Heart right ventricle (tissue), 16 donors: ENCODE measurements around the gene P4HA3. TPM values are rescaled to one million over a fixed set of nuclear protein-coding genes. Genes with fewer than 3 reads are reported as not detected.

Experiments used
- ATAC-seq, 8 donors: fragments of 200-7000 bp; cut with Tn5 transposase; one replicate each; pipeline ENCODE4 v1.9.1; 2020; ENCODE audit warnings: mild to moderate bottlenecking in 8 of 8, moderate library complexity in 8 of 8, moderate number of reproducible peaks in 1 of 8
- DNase-seq, 2 donors: peaks; one replicate each; pipeline ENCODE4 v3.0.0-alpha.2; 2020
- H3K27ac ChIP-seq, 10 donors: fragments of 200-600 bp; sonication (generic) in 2 of 10; one replicate each; pipeline versions ENCODE4 v1.5.0 to v1.8.0; 2020 to 2022; ENCODE audit warnings: mild to moderate bottlenecking in 3 of 10
- H3K27me3 ChIP-seq, 7 donors: fragments of 200-600 bp; one replicate each; pipeline ENCODE4 v1.8.0; 2021 to 2022; ENCODE audit warnings: mild to moderate bottlenecking in 2 of 7
- H3K36me3 ChIP-seq, 9 donors: fragments of 200-600 bp; sonication (generic) in 1 of 9; one replicate each; pipeline versions ENCODE4 v1.5.0 to v1.8.0; 2020 to 2022; ENCODE audit warnings: mild to moderate bottlenecking in 2 of 9
- H3K4me1 ChIP-seq, 9 donors: fragments of 200-600 bp; sonication (generic) in 1 of 9; one replicate each; pipeline versions ENCODE4 v1.5.0 to v1.8.0; 2020 to 2022; ENCODE audit warnings: mild to moderate bottlenecking in 4 of 9
- H3K4me3 ChIP-seq, 10 donors: fragments of 200-600 bp; sonication (generic) in 2 of 10; one replicate each; pipeline versions ENCODE4 v1.5.0 to v1.8.0; 2020 to 2022; ENCODE audit warnings: mild to moderate bottlenecking in 7 of 10, moderate library complexity in 2 of 10
- H3K9me3 ChIP-seq, 11 donors: fragments of 200-600 bp in 10 of 11; sonication (generic) in 2 of 11; one replicate each; pipeline versions ENCODE4 v1.5.0 to v1.8.0; 2013 to 2022; ENCODE audit warnings: mild to moderate bottlenecking in 2 of 11, control low read depth in 1 of 11, moderate library complexity in 1 of 11
- WGBS, 2 donors: extraction: QIAGEN DNeasy Blood & Tissue Kit; methylation state at CpG; one replicate each; pipeline ENCODE4 v1.1.7; 2013; ENCODE audit warnings: inconsistent platforms in 1 of 2; 5-methylcytosine and 5-hydroxymethylcytosine counted together
- intact Hi-C, 10 donors: fragments of 100-400 bp; cut with DNase I; formaldehyde crosslinking; loops; one replicate each; pipeline versions ENCODE4 v1.11.1 to v1.14.2; 2022
- polyA plus RNA-seq, 2 donors: library from polyadenylated mRNA; stranded (reverse); fragments of 200-250 nt; gene quantifications; one replicate each; pipeline ENCODE4 v1.2.3, GENCODE V29; 2013
- total RNA-seq, 10 donors: library from RNA; stranded (reverse); fragmentation: NEBNext Ultra II Directional in 3 of 10; extraction: Animal tissue kit (Norgen Biotek cat#: 25700) in 3 of 10; gene quantifications; one replicate each; pipeline versions ENCODE4 v1.2.1 to v1.2.4, GENCODE V29; 2021 to 2023
- TF ChIP-seq, protein P1 (sequence below), 9 donors: fragments of 200-600 bp; sonication (generic) in 2 of 9; IDR thresholded peaks; one replicate each; pipeline versions ENCODE4 v1.5.0 to v1.8.0; 2021 to 2022; ENCODE audit warnings: antibody characterized with exemption in 9 of 9, mild to moderate bottlenecking in 5 of 9, moderate library complexity in 1 of 9
- donor health status: Arrhythmogenic right ventricular cardiomyopathy.
- donor health status: ischemic (EF 13 %, LVEDD 7.1; RV severe dilation, severe dysfunction).
- donor health status: healthy with polysubstance abuse.
- donor health status: DM: no; HTN: yes; CAD: no.
- donor health status: DM: no; HTN: no; CAD: no.
- donor health status: ischemic (EF 25% LVEDD 6.9; RV normal size, moderate dysfunction).
- donor health status: ischemic (EF 25% LVEDD 5.7; RV mildly dilated, moderate dysfunction).
- donor health status: healthy.
- donor health status: DM: yes; HTN: yes; CAD: no.
- donor health status: Ischemic cardiomyopathy.
- donor health status: ischemic (EF 35%, LVEDD 5.7; RV mildly dilated, moderate dysfunction).
- donor health status: nonischemic (EF 11% LVEDD 7.7; RV severe dilation, severe dysfunction).
- donor health status: DM: yes; HTN: yes; CAD: no.
- donor health status: PGD.
- donor health status: ischemic (EF 29% LVEDD 5.4; RV normal size, mild dysfunction).
- donor health status: nonischemic (EF 23%, LVEDD 6.1; RV moderate dilation, normal function).

The P4HA3 gene
- total and polyA plus RNA-seq, 12 donors = 0.13 to 0.76 (median 0.30) TPM; not detected in 6

DNA sequence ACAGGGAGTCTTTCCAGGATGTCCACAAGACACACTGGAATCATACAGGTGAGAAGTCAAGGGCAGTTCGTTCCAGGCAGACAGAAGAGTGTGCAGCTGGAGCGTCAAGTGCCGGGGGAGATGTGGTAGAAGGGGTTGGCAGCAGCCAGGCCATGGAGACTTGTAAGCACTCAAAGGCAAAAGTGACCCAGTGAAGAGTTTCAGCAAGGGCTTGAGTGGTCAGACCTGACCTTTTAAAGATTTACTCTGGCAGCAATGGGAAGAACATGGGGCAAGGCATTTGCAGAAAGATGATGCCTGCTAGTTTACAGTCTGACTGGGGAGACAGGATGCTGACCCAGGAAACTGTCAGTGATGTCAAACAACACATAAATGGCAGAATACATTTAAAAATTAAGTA lies 29.0 kb downstream of the P4HA3 start:
- intact Hi-C loops = no loop called here
- Histone ChIP-seq H3K4me3 (no peak overlapping the region), H3K4me1 (peaks cover 0 to 12% (median 0%) of the 10 kb centered on the region in 9 donors), H3K9me3 (no peaks in the 10 kb centered on the region), H3K27me3 (no peaks in the 10 kb centered on the region), H3K36me3 (peaks cover 0 to 6% (median 0%) of the 10 kb centered on the region in 9 donors), H3K27ac (no peak overlapping the region)
- TF ChIP-seq, protein P1, sequence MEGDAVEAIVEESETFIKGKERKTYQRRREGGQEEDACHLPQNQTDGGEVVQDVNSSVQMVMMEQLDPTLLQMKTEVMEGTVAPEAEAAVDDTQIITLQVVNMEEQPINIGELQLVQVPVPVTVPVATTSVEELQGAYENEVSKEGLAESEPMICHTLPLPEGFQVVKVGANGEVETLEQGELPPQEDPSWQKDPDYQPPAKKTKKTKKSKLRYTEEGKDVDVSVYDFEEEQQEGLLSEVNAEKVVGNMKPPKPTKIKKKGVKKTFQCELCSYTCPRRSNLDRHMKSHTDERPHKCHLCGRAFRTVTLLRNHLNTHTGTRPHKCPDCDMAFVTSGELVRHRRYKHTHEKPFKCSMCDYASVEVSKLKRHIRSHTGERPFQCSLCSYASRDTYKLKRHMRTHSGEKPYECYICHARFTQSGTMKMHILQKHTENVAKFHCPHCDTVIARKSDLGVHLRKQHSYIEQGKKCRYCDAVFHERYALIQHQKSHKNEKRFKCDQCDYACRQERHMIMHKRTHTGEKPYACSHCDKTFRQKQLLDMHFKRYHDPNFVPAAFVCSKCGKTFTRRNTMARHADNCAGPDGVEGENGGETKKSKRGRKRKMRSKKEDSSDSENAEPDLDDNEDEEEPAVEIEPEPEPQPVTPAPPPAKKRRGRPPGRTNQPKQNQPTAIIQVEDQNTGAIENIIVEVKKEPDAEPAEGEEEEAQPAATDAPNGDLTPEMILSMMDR (IDR thresholded peaks at IDR 0.05) = no peak
- no peak for ATAC-seq
- WGBS, 2 donors = 74 to 91% methylated on average over 3 of the region's 3 CpGs
- no peak for DNase-seq

DNA sequence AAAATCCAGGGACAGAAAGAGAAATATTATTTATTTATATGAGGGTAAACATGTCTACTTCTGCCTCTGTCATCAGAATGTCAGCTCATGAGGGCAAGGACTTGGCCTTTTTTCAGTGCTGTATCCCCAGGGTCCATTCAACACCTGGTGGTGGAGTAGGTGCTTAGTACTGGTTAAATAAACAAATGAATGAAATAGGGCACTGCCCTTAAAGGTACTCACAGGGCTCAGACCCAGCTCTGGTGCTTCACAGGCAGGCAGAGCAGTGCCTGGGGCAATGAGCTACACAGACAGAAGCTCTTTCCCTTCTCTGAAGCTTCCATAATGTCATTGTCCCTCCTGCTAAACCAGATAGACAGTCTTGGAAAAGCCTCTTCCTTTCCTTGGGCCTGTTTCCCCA lies 30.9 kb downstream of the P4HA3 start:
- TF ChIP-seq, protein P1 (IDR thresholded peaks at IDR 0.05) = no peak

DNA sequence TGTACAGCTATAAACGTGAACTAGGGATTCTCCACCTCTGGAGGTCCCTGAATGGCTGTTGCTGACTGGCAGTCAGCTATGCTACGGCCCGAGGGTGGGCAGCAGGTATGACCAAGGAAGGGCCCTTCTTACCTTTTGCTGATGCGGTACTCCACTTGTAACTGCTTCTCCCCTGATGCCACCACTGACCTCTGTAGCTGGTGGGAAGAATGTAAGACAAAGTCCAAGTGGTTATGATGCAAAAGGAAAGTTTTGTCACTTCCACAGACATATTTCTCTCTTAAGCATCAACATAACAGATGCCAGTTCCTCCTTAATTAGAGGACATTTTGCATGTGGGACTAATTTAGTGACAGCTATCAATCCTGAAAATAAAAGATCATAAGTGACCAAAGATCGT lies 32.2 kb downstream of the P4HA3 start:
- peak overlapping the region in 1 of 10 donors; percentile 75 for H3K27ac ChIP-seq
- H3K4me1 ChIP-seq = peaks cover 0 to 12% (median 0%) of the 10 kb centered on the region in 9 donors
- no peak for ATAC-seq

More for the DNA sequence above, 30.9 kb downstream of the P4HA3 start:
- intact Hi-C loops = no loop called here
- no peak for DNase-seq
- Histone ChIP-seq H3K36me3 (no peaks in the 10 kb centered on the region), H3K9me3 (no peaks in the 10 kb centered on the region), H3K27ac (peak overlapping the region in 1 of 10 donors; percentile 75), H3K27me3 (no peaks in the 10 kb centered on the region), H3K4me1 (peaks cover 0 to 12% (median 0%) of the 10 kb centered on the region in 9 donors), H3K4me3 (no peak overlapping the region)
- ATAC-seq = no peak

GRCh38 chr11:74278721-74279161 lies 32.7 kb downstream of the P4HA3 start:
- Histone ChIP-seq H3K27ac (peak overlapping the region in 1 of 10 donors; percentile 75), H3K27me3 (no peaks in the 10 kb centered on the region), H3K4me1 (peaks cover 0 to 12% (median 0%) of the 10 kb centered on the region in 9 donors), H3K4me3 (no peak overlapping the region), H3K9me3 (no peaks in the 10 kb centered on the region), H3K36me3 (no peaks in the 10 kb centered on the region)
- 61 to 77% methylated on average over 1 of the region's 1 CpG for WGBS, 2 donors
- DNase-seq = peak; percentile 19 to 27
- intact Hi-C loops = no loop called here
- peak in 5 of 8 donors; percentile 34 to 83 (median 67) for ATAC-seq
- TF ChIP-seq, protein P1 (IDR thresholded peaks at IDR 0.05) = no peak

More for the DNA sequence above, 32.2 kb downstream of the P4HA3 start:
- Histone ChIP-seq H3K27me3 (no peaks in the 10 kb centered on the region), H3K9me3 (no peaks in the 10 kb centered on the region), H3K36me3 (no peaks in the 10 kb centered on the region), H3K4me3 (no peak overlapping the region)
- intact Hi-C loops = no loop called here
- no peak for DNase-seq
- 82% methylated on average over 5 of the region's 5 CpGs for WGBS, 2 donors
- TF ChIP-seq, protein P1 (IDR thresholded peaks at IDR 0.05) = no peak
